Neuron (in vitro differentiated cells): ENCODE measurements around the gene DISC1.
"Not testable (repeated sequence)": the region's sequence is repeated elsewhere in the genome, so short reads cannot be mapped to it uniquely, and the experiment has no call there.

Source experiments
- H2AFZ ChIP-seq: one replicate; pipeline ENCODE4 v1.6.1; 2013; ENCODE audit warnings: low read depth, mild to moderate bottlenecking, inconsistent platforms, low read length, moderate library complexity
- H3K27me3 ChIP-seq: one replicate; pipeline ENCODE4 v1.6.1; 2013; ENCODE audit warnings: low read length; ENCODE audit not compliant: insufficient read depth
- H3K36me3 ChIP-seq: one replicate; pipeline ENCODE4 v1.6.1; 2013; ENCODE audit warnings: low read length; ENCODE audit not compliant: insufficient read depth
- H3K4me1 ChIP-seq: one replicate; pipeline ENCODE4 v1.6.1; 2013; ENCODE audit warnings: low read length; ENCODE audit not compliant: insufficient read depth
- H3K4me3 ChIP-seq: 2 replicates; pipeline ENCODE4 v1.5.1; 2013; ENCODE audit warnings: mild to moderate bottlenecking, low read length, moderate library complexity
- H3K9me3 ChIP-seq: one replicate; pipeline ENCODE4 v1.6.1; 2013; ENCODE audit warnings: low read length

DISC1 gene

GRCh38 chr1:231727171-231727570, 100.6 kb downstream of the DISC1 start:
- H2AFZ ChIP-seq = no peak overlapping the region
- H3K4me1 ChIP-seq = peaks cover 8% of the 10 kb centered on the region
- H3K36me3 ChIP-seq = no peaks in the 10 kb centered on the region
- no peaks in the 10 kb centered on the region for H3K27me3 ChIP-seq
- peaks cover 1% of the 10 kb centered on the region for H3K9me3 ChIP-seq
- H3K4me3 ChIP-seq = no peak overlapping the region

GRCh38 chr1:231728987-231729386, 102.4 kb downstream of the DISC1 start:
- not testable (repeated sequence) for H3K36me3 ChIP-seq, H3K4me3 ChIP-seq, H3K9me3 ChIP-seq, H3K4me1 ChIP-seq, H2AFZ ChIP-seq, H3K27me3 ChIP-seq

- Histone ChIP-seq H3K9me3 (peaks cover 5% of the 10 kb centered on the region), H3K36me3 (no peaks in the 10 kb centered on the region), H2AFZ (no peak overlapping the region), H3K4me1 (peaks cover 8% of the 10 kb centered on the region), H3K4me3 (no peak overlapping the region), H3K27me3 (no peaks in the 10 kb centered on the region)
Measured at GRCh38 chr1:231729544-231729943, 103.0 kb downstream of the DISC1 start.

GRCh38 chr1:231731268-231731667, 104.7 kb downstream of the DISC1 start:
- no peaks in the 10 kb centered on the region for H3K36me3 ChIP-seq
- H3K4me1 ChIP-seq = peaks cover 4% of the 10 kb centered on the region
- H3K4me3 ChIP-seq = no peak overlapping the region
- no peaks in the 10 kb centered on the region for H3K27me3 ChIP-seq
- peaks cover 5% of the 10 kb centered on the region for H3K9me3 ChIP-seq
- no peak overlapping the region for H2AFZ ChIP-seq

- Histone ChIP-seq H3K4me3 (no peak overlapping the region), H3K4me1 (peaks cover 4% of the 10 kb centered on the region)
Measured at GRCh38 chr1:231733063-231733462, 106.5 kb downstream of the DISC1 start.

GRCh38 chr1:231733672-231734071, 107.1 kb downstream of the DISC1 start:
- H3K27me3 ChIP-seq = no peaks in the 10 kb centered on the region
- no peak overlapping the region for H3K4me3 ChIP-seq
- H2AFZ ChIP-seq = no peak overlapping the region
- no peaks in the 10 kb centered on the region for H3K36me3 ChIP-seq
- H3K4me1 ChIP-seq = peaks cover 4% of the 10 kb centered on the region
- H3K9me3 ChIP-seq = peaks cover 5% of the 10 kb centered on the region

More at GRCh38 chr1:231733063-231733462, 106.5 kb downstream of the DISC1 start:
- Histone ChIP-seq H3K9me3 (peaks cover 5% of the 10 kb centered on the region), H2AFZ (no peak overlapping the region), H3K36me3 (no peaks in the 10 kb centered on the region), H3K27me3 (no peaks in the 10 kb centered on the region)

GRCh38 chr1:231734417-231734816, 107.8 kb downstream of the DISC1 start:
- no peak overlapping the region for H2AFZ ChIP-seq
- no peaks in the 10 kb centered on the region for H3K36me3 ChIP-seq
- peaks cover 5% of the 10 kb centered on the region for H3K9me3 ChIP-seq
- H3K4me1 ChIP-seq = peaks cover 4% of the 10 kb centered on the region
- no peaks in the 10 kb centered on the region for H3K27me3 ChIP-seq
- no peak overlapping the region for H3K4me3 ChIP-seq

- peaks cover 4% of the 10 kb centered on the region for H3K4me1 ChIP-seq
- H2AFZ ChIP-seq = no peak overlapping the region
- peaks cover 5% of the 10 kb centered on the region for H3K9me3 ChIP-seq
- no peaks in the 10 kb centered on the region for H3K27me3 ChIP-seq
- H3K36me3 ChIP-seq = no peaks in the 10 kb centered on the region
- no peak overlapping the region for H3K4me3 ChIP-seq
Measured at GRCh38 chr1:231735411-231735810, 108.8 kb downstream of the DISC1 start.

- Histone ChIP-seq H3K4me1 (peaks cover 4% of the 10 kb centered on the region), H2AFZ (no peak overlapping the region), H3K4me3 (no peak overlapping the region), H3K9me3 (peaks cover 5% of the 10 kb centered on the region), H3K36me3 (no peaks in the 10 kb centered on the region), H3K27me3 (no peaks in the 10 kb centered on the region)
Measured at GRCh38 chr1:231735941-231736340, 109.4 kb downstream of the DISC1 start.

GRCh38 chr1:231736464-231736863, 109.9 kb downstream of the DISC1 start:
- peaks cover 2% of the 10 kb centered on the region for H3K4me1 ChIP-seq
- peaks cover 5% of the 10 kb centered on the region for H3K9me3 ChIP-seq
- H3K27me3 ChIP-seq = no peaks in the 10 kb centered on the region
- H3K36me3 ChIP-seq = no peaks in the 10 kb centered on the region
- no peak overlapping the region for H2AFZ ChIP-seq
- H3K4me3 ChIP-seq = no peak overlapping the region

GRCh38 chr1:231738554-231738953, 112.0 kb downstream of the DISC1 start:
- H3K4me1 ChIP-seq = no peaks in the 10 kb centered on the region
- H3K4me3 ChIP-seq = no peak overlapping the region
- H2AFZ ChIP-seq = no peak overlapping the region
- peaks cover 2% of the 10 kb centered on the region for H3K9me3 ChIP-seq
- H3K27me3 ChIP-seq = no peaks in the 10 kb centered on the region
- H3K36me3 ChIP-seq = no peaks in the 10 kb centered on the region

GRCh38 chr1:231743966-231744365, 117.4 kb downstream of the DISC1 start:
- no peaks in the 10 kb centered on the region for H3K4me1 ChIP-seq
- no peaks in the 10 kb centered on the region for H3K27me3 ChIP-seq
- H3K9me3 ChIP-seq = no peaks in the 10 kb centered on the region
- no peak overlapping the region for H3K4me3 ChIP-seq
- no peak overlapping the region for H2AFZ ChIP-seq
- no peaks in the 10 kb centered on the region for H3K36me3 ChIP-seq

GRCh38 chr1:231748760-231749415, 122.3 kb downstream of the DISC1 start:
- Histone ChIP-seq H3K36me3 (no peaks in the 10 kb centered on the region), H3K27me3 (no peaks in the 10 kb centered on the region), H3K4me1 (no peaks in the 10 kb centered on the region), H2AFZ (no peak overlapping the region), H3K4me3 (no peak overlapping the region), H3K9me3 (peaks cover 10% of the 10 kb centered on the region)

- Histone ChIP-seq H2AFZ (no peak overlapping the region), H3K36me3 (no peaks in the 10 kb centered on the region), H3K27me3 (no peaks in the 10 kb centered on the region), H3K4me1 (no peaks in the 10 kb centered on the region), H3K9me3 (peaks cover 10% of the 10 kb centered on the region), H3K4me3 (no peak overlapping the region)
Measured at GRCh38 chr1:231750296-231750695, 123.7 kb downstream of the DISC1 start.
